Measurements from ENCODE around the gene PUS10. TPM values are rescaled to one million over a fixed set of nuclear protein-coding genes. Genes with fewer than 3 reads are reported as not detected.

The PUS10 gene
- total RNA-seq, 1 experiment from 2014 or later, result 5.6 TPM

DNA sequence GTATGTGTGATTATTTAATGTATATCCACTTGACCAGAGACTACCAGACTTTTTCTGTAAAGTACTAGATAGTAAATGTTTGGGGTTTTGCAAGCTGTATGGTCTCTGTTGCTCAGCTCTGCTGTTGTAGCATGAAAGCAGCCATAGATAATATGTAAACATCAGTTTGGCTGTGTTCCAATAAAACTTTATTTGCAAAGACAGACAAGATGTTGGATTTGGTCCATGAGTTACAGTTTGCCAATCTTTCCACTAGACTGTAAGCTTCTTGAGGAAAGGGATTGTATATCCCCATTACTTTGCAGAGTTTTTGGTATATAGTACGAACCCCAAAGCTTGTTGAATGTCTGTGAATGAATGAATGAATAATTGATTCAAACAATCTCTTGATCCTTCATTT is 119.5 kb downstream of the PUS10 start:
- no peaks in the 10 kb centered on the region for H3K27me3 ChIP-seq (ENCODE audit: insufficient read depth, low read length)
- H3K4me1 ChIP-seq (ENCODE audit: control insufficient read depth in 1 of 2, insufficient read depth in 2 of 2, low read length in 2 of 2), result no peaks in the 10 kb centered on the region
- POLR2A ChIA-PET, result no interaction called here
- no peak overlapping the region for H3K9ac ChIP-seq (ENCODE audit: low read length)
- no peaks in the 10 kb centered on the region for H3K9me2 ChIP-seq (ENCODE audit: insufficient read depth)
- no TSS peak for BruUV-seq (replicated peaks)
- no peak overlapping the region for H3K4me3 ChIP-seq (replicated peaks in 1 of 2; ENCODE audit: low read depth in 1 of 2, low read length in 2 of 2)
- intact Hi-C loops (cut with micrococcal nuclease), result no loop called here
- H2AFZ ChIP-seq (ENCODE audit: low read depth, low read length, poor library complexity, severe bottlenecking), result no peak overlapping the region
- no peak overlapping the region for H3K27ac ChIP-seq (ENCODE audit: low read depth, low read length)
- no peak overlapping the region for H3K4me2 ChIP-seq (ENCODE audit: low read length)
- no peaks in the 10 kb centered on the region for H4K20me1 ChIP-seq (ENCODE audit: insufficient read depth)
- H3K9me3 ChIP-seq (ENCODE audit: control insufficient read depth in 1 of 2, insufficient read depth in 1 of 2, low read depth in 1 of 2, low read length in 2 of 2), result no peaks in the 10 kb centered on the region
- DNase-seq (ENCODE audit: low read depth, low spot score) (no peak), ATAC-seq (no peak)
- TF ChIP-seq, protein P1, sequence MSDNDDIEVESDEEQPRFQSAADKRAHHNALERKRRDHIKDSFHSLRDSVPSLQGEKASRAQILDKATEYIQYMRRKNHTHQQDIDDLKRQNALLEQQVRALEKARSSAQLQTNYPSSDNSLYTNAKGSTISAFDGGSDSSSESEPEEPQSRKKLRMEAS (IDR thresholded peaks at IDR 0.05), result no peak
- TF ChIP-seq EZH2 (IDR thresholded peaks at IDR 0.05) (no peak), JUND (IDR thresholded peaks at IDR 0.05) (no peak), ELF1 (IDR thresholded peaks at IDR 0.05; ENCODE audit: borderline replicate concordance, low read depth) (no peak), EZH2phosphoT487 (IDR thresholded peaks at IDR 0.05; ENCODE audit: borderline replicate concordance) (no peak), CBX3 (IDR thresholded peaks at IDR 0.05; ENCODE audit: low read depth) (no peak), FOSL1 (IDR thresholded peaks at IDR 0.05; ENCODE audit: low read depth) (no peak), ZNF274 (IDR thresholded peaks at IDR 0.05; ENCODE audit: low read depth, low read length) (no peak), YY1 (IDR thresholded peaks at IDR 0.05; ENCODE audit: extremely low read depth, insufficient replicate concordance, low read depth, low read length) (no peak), EGR1 (IDR thresholded peaks at IDR 0.05; ENCODE audit: low read depth) (no peak)
- TF ChIP-seq, protein P2, sequence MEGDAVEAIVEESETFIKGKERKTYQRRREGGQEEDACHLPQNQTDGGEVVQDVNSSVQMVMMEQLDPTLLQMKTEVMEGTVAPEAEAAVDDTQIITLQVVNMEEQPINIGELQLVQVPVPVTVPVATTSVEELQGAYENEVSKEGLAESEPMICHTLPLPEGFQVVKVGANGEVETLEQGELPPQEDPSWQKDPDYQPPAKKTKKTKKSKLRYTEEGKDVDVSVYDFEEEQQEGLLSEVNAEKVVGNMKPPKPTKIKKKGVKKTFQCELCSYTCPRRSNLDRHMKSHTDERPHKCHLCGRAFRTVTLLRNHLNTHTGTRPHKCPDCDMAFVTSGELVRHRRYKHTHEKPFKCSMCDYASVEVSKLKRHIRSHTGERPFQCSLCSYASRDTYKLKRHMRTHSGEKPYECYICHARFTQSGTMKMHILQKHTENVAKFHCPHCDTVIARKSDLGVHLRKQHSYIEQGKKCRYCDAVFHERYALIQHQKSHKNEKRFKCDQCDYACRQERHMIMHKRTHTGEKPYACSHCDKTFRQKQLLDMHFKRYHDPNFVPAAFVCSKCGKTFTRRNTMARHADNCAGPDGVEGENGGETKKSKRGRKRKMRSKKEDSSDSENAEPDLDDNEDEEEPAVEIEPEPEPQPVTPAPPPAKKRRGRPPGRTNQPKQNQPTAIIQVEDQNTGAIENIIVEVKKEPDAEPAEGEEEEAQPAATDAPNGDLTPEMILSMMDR (IDR thresholded peaks at IDR 0.05 in 2 of 3, conservative IDR thresholded peaks at IDR 0.05 in 1 of 3; ENCODE audit: borderline replicate concordance in 1 of 3, insufficient read depth in 1 of 3, low read depth in 2 of 3, low read length in 2 of 3), result no peak
- H3K36me3 ChIP-seq (ENCODE audit: control insufficient read depth in 1 of 2, insufficient read depth in 2 of 2, low read length in 2 of 2), result peaks cover 2 to 4% of the 10 kb centered on the region in 2 experiments; a peak in 1 of 4 replicates
- CTCF ChIA-PET, result no interaction called here
- H3K79me2 ChIP-seq (ENCODE audit: insufficient read depth, low read length), result no peaks in the 10 kb centered on the region
- RAD21 ChIA-PET (ENCODE audit: low non-redundant PET in 1 of 2, low total read pairs in 2 of 2, uncharacterized antibody in 2 of 2, unreplicated experiment in 2 of 2), result no interaction called here

Other genes with a start within 250 kb of the PUS10 start
- 10.2 TPM for gene REL, start 136.7 kb downstream of the PUS10 start, total RNA-seq (2021; ENCODE audit: unreplicated experiment)
- gene PEX13, start 535 bp downstream of the PUS10 start, total RNA-seq (2021; ENCODE audit: unreplicated experiment), result 19.8 TPM
- 4.6 TPM for gene SANBR, start 47.6 kb upstream of the PUS10 start, total RNA-seq (2021; ENCODE audit: unreplicated experiment)
- gene C2orf74, start 143.9 kb upstream of the PUS10 start, total RNA-seq (2021; ENCODE audit: unreplicated experiment), result not detected

Data from HCT116 (cell line).